NCI-H748 (cell line): Measurements from ENCODE around the gene DHRS4L2.
"Not testable (repeated sequence)": the region's sequence is repeated elsewhere in the genome, so short reads cannot be mapped to it uniquely, and the experiment has no call there.

Experiments used
- DNase-seq: peaks from one replicate; lab custom pipeline; 2025; ENCODE audit not compliant: unreplicated experiment; lab: John Stamatoyannopoulos, UW

The DHRS4L2 gene

GRCh38 chr14:23970283-23970659 lies 18.5 kb upstream of the DHRS4L2 start:
- not testable (repeated sequence) for DNase-seq

GRCh38 chr14:23973178-23973577 lies 15.6 kb upstream of the DHRS4L2 start:
- not testable (repeated sequence) for DNase-seq

- DNase-seq, result not testable (repeated sequence)
These were observed 14.7 kb upstream of the DHRS4L2 start for GRCh38 chr14:23974041-23974440.

GRCh38 chr14:23977208-23977607 lies 11.5 kb upstream of the DHRS4L2 start:
- DNase-seq, result not testable (repeated sequence)

GRCh38 chr14:23981951-23982813 lies 6.5 kb upstream of the DHRS4L2 start:
- DNase-seq, result not testable (repeated sequence)

- no peak for DNase-seq
These were observed 3.7 kb upstream of the DHRS4L2 start for GRCh38 chr14:23984891-23985602.

- not testable (repeated sequence) for DNase-seq
These were observed 514 bp upstream of the DHRS4L2 start for GRCh38 chr14:23988223-23988606.

- peak; percentile 28 for DNase-seq
These were observed 1.2 kb downstream of the DHRS4L2 start for GRCh38 chr14:23989734-23990445.

- DNase-seq, result not testable (repeated sequence)
These were observed 2.2 kb downstream of the DHRS4L2 start for GRCh38 chr14:23990961-23991360.

- DNase-seq, result not testable (repeated sequence)
These were observed 4.3 kb downstream of the DHRS4L2 start for GRCh38 chr14:23993042-23993441.

- DNase-seq, result not testable (repeated sequence)
These were observed 7.3 kb downstream of the DHRS4L2 start for GRCh38 chr14:23996009-23996408.

GRCh38 chr14:23996825-23997224 lies 8.1 kb downstream of the DHRS4L2 start:
- DNase-seq, result not testable (repeated sequence)

- DNase-seq, result not testable (repeated sequence)
These were observed 10.9 kb downstream of the DHRS4L2 start for GRCh38 chr14:23999640-24000039.

- DNase-seq, result not testable (repeated sequence)
These were observed 12.3 kb downstream of the DHRS4L2 start for GRCh38 chr14:24001078-24001477.

GRCh38 chr14:24001679-24002078 lies 12.9 kb downstream of the DHRS4L2 start:
- DNase-seq, result not testable (repeated sequence)

GRCh38 chr14:24006471-24006816 lies 17.7 kb downstream of the DHRS4L2 start:
- not testable (repeated sequence) for DNase-seq

GRCh38 chr14:24006817-24007652 lies 18.3 kb downstream of the DHRS4L2 start:
- DNase-seq, result peak; percentile 72

GRCh38 chr14:24011051-24011450 lies 22.3 kb downstream of the DHRS4L2 start:
- DNase-seq, result no peak

- not testable (repeated sequence) for DNase-seq
These were observed 24.1 kb downstream of the DHRS4L2 start for GRCh38 chr14:24012726-24013273.
